Measurements from ENCODE around the gene EHD3.
A peak's percentile ranks its signal among the peaks of the same experiment; 100 is the strongest.

The EHD3 gene

DNA sequence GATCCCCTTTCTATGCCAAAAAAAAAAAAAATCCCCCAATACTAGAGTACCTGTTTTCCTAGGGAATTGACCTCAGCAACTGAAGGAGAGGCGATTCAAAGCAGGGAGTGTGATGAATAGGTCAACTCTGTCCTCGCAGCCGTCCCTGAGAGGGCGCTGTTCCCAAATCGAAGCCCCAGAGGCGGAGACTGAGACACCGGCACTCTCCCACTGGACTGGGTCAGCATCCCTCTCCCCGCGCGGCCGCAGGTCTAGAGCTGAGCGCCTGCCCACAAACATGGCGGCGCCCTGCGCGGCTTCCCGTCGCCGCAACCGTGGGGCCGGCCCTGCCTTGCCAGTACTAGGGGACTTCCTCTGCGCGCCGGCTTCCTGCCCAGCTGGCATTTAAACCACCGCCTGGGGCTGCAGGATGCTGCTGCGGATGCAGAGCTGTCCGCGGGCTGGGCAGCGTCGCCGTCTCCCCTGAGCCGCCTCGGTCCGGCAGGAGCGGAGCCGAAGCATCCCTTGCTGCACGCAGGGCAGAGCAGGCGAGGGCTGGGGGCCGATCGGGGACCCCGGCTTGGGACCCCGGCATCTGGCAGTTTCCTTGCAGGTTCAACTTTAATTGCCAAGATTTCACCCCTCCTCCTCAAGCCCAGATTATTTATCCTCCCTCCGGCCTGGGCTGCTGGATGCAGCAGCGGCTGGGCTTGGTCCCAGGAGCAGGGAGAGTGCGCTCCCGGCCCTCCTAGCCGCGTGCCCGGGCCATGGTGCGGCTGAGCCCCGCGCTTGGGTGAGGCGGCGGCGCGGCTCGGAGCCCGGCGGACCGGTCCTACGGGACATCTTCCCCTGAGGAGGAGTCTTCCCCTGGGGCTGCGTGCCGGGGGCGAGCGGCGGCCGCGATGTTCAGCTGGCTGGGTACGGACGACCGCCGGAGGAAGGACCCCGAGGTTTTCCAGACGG is at the start of gene EHD3:
EHD3 (plus strand) TSS at position 412 of the 942 bp plus-strand sequence; CDS start at position 882, 470 bp downstream.
- DNase-seq (ENCODE audit: low read depth), result peak; percentile 94

DNA sequence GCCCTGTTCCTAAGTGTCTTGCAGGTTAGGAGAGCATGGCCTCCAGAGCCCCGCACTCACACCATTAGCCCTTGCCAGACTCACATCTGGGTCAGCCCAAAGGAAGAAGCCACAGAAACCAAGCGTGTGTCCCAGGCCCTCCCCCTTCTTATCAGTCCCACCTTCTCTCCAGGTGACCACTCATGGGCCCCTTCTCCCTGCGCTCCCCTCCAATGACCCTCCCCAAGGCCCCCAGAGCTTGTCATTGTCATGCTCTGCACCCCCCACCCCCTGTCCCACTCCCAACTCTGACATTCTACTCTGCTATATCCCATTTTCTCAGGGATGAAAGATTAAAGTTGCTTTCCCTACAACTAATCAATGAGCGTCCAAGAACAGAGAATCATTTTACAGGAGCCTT is 46.8 kb upstream of the EHD3 start:
- DNase-seq (ENCODE audit: low read depth), result no peak

DNA sequence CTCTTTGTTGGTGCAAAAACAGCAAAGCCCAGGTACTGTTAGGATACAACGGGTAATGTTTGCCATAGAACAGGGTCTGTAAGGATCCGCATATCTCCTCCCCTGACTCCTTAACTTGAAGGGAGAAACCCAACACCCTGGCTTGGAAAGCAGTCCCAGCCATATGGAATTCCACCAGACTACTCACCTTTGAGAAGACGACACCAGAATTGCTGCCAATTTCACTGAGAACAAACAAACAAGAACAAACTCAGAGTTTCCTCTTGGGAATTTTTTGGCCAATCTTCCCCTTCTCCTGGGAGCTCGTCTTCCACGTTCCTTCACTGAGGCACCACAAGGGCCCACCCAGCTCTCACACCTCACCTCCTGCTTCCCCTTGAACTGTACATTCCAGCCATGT is 45.8 kb upstream of the EHD3 start:
- no peak for DNase-seq (ENCODE audit: low read depth)

- DNase-seq (ENCODE audit: low read depth), result no peak
Observed at GRCh38 chr2:31189141-31189540, 44.8 kb upstream of the EHD3 start.

- no peak for DNase-seq (ENCODE audit: low read depth)
Observed at GRCh38 chr2:31190188-31190587, 43.8 kb upstream of the EHD3 start.

GRCh38 chr2:31191931-31192330 is 42.0 kb upstream of the EHD3 start:
- no peak for DNase-seq (ENCODE audit: low read depth)

DNA sequence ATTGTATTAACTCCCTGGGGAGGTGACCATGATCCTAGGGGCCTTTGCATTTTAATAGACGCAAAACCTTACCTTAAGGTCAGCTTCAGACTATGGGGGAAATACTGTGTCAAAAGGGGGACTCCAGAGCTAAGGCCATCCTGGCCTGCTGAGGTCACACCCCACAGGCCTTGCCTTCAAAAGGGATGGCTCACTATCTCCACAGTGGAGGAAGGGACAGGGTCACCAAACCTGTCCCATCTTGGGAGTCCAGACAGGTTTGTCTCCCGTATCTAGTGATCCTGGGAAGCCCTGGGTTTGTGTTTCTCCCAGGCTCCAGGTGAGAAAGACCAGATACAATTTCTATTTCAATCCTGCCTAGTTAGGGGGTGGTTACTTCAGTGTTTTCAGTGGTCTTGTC is 41.6 kb upstream of the EHD3 start:
- no peak for DNase-seq (ENCODE audit: low read depth)

GRCh38 chr2:31192851-31193392 is 41.0 kb upstream of the EHD3 start:
- DNase-seq (ENCODE audit: low read depth), result no peak

- no peak for DNase-seq (ENCODE audit: low read depth)
Observed at GRCh38 chr2:31193806-31194205, 40.1 kb upstream of the EHD3 start.

DNA sequence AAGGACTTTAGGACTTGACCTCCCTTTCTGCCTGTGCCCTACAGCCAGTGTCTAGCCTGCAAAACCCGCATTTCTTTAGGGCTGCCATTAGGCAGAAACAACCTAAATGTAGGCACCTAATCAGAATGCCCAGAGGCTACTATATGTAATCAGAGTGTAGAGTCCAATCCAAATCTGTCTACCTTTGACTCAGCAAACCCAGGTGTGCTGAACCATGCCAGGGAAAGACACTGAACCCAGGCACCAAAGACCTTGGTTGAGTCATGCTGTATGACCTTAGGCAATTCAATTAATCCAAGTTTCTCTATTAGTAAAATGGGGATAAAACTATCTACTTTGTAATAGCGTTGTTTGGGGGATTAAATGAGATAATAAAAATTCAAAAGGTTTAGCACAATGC is 37.3 kb upstream of the EHD3 start:
- no peak for DNase-seq (ENCODE audit: low read depth)

DNA sequence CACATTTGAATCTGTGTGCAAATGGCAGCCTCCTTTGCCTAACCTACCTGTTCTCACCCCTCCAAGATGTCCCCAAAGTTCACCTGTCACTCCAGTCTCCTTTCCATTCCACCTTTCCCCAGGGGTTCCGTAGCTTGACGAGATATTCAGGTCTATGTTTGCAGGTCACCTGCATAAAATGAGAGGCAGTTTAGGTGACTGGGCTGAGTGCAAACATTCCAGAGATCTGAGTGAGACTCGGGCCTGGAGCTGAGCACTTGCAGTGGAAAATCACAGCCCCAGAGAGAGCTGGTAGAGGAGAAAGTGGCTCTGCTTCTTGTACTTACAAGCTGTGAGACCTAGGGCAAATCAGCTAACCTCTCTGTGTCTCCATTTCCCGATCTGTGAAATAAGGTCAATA is 36.8 kb upstream of the EHD3 start:
- DNase-seq (ENCODE audit: low read depth), result no peak

- no peak for DNase-seq (ENCODE audit: low read depth)
Observed at GRCh38 chr2:31197669-31198068, 36.3 kb upstream of the EHD3 start.

DNA sequence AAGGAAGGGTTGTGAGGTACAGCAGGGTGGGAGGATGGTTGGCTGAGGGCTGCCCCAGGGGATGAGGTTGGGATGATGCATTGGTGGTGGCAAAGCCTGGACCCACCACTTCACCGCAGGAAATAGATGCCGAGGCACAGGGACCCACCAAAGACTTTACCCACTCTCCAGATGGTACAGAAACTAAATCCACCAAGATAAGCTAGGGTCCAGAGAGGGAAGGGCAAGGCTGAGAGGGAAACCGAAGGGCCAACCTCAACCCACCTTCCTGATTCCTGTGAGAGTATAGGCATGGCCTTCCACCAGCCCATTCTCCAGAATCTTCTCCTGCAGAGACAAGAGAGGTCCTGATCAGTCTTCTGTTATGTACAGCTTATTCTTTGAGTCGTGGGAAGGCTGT is 34.7 kb upstream of the EHD3 start:
- DNase-seq (ENCODE audit: low read depth), result no peak

DNA sequence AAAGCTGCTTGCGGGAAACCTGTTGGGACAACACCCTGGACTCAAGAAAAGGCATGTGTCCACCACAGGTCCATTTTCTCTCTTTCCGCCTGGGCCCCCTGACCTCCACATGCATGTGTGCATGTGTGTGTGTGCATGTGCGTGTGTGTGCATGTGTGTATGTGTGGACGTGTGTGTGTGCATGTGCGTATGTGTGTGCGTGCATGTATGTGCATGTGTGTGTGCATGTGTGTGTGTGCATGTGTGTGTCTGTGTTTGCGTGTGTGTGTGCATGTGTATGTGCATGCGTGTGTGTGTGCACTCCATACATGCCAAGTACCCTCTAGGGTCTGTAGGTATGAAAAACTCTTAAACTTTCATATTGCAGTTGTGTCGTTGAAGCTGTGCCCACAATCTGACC is 33.0 kb upstream of the EHD3 start:
- no peak for DNase-seq (ENCODE audit: low read depth)

DNA sequence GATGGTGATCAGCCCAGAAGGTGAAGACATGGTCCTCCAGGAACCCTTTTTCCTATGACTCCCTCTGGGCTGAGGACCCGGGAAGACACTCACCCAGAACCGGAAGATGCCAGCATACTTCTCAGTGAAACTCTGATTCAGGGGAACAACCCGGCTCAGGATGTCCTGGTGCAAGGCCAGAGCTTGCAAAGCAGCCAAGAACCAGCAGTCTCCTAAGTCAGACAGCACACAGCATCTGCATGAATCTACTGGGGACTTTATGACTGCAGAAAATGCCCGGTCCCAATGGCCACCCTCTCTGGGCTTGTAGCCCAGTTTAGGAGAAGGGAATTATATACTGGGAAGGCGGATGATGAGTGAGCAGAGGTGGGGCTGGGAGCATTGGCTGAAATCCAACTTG is 31.9 kb upstream of the EHD3 start:
- DNase-seq (ENCODE audit: low read depth), result peak; percentile 3

- no peak for DNase-seq (ENCODE audit: low read depth)
Observed at GRCh38 chr2:31202833-31203232, 31.1 kb upstream of the EHD3 start.

- DNase-seq (ENCODE audit: low read depth), result no peak
Observed at GRCh38 chr2:31203916-31204315, 30.0 kb upstream of the EHD3 start.

DNA sequence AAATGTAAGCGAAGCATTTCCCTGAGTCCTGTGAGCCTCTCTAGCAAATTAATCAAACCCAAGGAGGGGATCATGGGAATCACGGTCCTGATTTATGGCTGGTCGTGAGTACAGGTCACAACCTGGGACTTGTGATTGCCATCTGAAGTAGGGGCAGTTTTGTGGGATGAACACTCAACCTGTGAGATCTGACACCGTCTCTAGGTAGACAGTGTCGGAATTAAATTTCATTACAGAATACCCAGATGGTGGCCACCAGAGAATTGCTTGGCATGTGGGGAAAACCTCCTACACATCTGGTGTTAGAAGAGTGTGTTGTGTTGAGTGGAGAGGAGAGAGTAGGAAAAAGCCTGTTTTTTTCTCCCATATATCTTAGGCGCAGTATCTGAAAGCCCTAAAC is 29.2 kb upstream of the EHD3 start:
- no peak for DNase-seq (ENCODE audit: low read depth)

GRCh38 chr2:31205186-31205585 is 28.8 kb upstream of the EHD3 start:
- DNase-seq (ENCODE audit: low read depth), result no peak

DNA sequence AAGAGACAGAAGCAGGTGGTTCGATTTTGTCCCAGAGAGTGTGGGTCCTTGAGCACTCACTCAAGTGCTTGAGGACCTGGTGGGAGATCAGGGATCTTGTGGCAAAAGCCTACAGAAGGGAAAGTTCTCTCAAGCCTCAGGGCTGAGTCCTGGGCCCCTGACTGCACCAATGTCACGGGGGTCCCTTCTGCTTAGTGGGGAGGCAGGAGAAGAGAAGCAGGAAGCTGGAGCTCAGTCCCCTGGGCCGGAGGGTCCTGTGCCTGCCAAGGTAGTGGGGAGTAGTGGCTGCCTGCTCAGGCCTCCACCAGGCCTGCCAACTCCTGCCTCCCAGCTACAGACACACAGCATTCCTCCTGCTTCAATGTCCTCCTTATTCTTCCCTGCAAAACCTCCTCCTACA is 28.3 kb upstream of the EHD3 start:
- no peak for DNase-seq (ENCODE audit: low read depth)

GRCh38 chr2:31207790-31208189 is 26.2 kb upstream of the EHD3 start:
- DNase-seq (ENCODE audit: low read depth), result no peak

GRCh38 chr2:31208240-31208639 is 25.7 kb upstream of the EHD3 start:
- no peak for DNase-seq (ENCODE audit: low read depth)

- no peak for DNase-seq (ENCODE audit: low read depth)
Observed at GRCh38 chr2:31212659-31213600, 21.0 kb upstream of the EHD3 start.
